Fibroblast of the aortic adventitia (primary cell): ENCODE data around the gene SLC26A8. TPM values are rescaled to one million over a fixed set of nuclear protein-coding genes. Genes with fewer than 3 reads are reported as not detected.

Experiments used
- DNase-seq: peaks from one replicate; pipeline ENCODE4 v3.0.0-alpha.2; 2010; ENCODE audit warnings: low read depth
- H3K4me3 ChIP-seq: 2 replicates; pipeline ENCODE4 v1.5.1; 2011; ENCODE audit warnings: low read depth, mild to moderate bottlenecking, control low read depth, low read length, moderate library complexity
- CTCF ChIP-seq: IDR thresholded peaks from 2 replicates; pipeline ENCODE4 v1.5.1; 2011; ENCODE audit warnings: mild to moderate bottlenecking, low read length, control low read depth, inconsistent platforms; ENCODE audit not compliant: insufficient read depth
- total RNA-seq: library from RNA; depleted of rRNA; stranded (reverse); fragments of >200 nt; gene quantifications from 2 replicates; pipeline ENCODE4 v1.2.3, GENCODE V29; 2012; ENCODE audit warnings: low replicate concordance

SLC26A8 gene
- total RNA-seq, 1 donor: 0.18 TPM

- no peak for TF ChIP-seq CTCF
- no peak for DNase-seq
- H3K4me3 ChIP-seq: no peak overlapping the region
Measured at GRCh38 chr6:35894776-35895175, 129.7 kb downstream of the SLC26A8 start.

Other genes with a start within 250 kb of the SLC26A8 start
- not detected in 2 replicates for gene CLPSL2, start 248.0 kb downstream of the SLC26A8 start, total RNA-seq
- gene CLPSL1, start 243.6 kb downstream of the SLC26A8 start, total RNA-seq: not detected in 2 replicates
- not detected in 2 replicates for gene CLPS, start 227.3 kb downstream of the SLC26A8 start, total RNA-seq
- not detected in 2 replicates for gene LHFPL5, start 219.3 kb downstream of the SLC26A8 start, total RNA-seq
- gene SRPK1, start 103.5 kb downstream of the SLC26A8 start, total RNA-seq: 44.6 and 86.9 TPM in 2 replicates
- gene MAPK14, start 3.2 kb upstream of the SLC26A8 start, total RNA-seq: 72.5 and 99.8 TPM in 2 replicates
- 2.3 and 15.6 TPM in 2 replicates for gene MAPK13, start 105.9 kb upstream of the SLC26A8 start, total RNA-seq
- gene BRPF3, start 172.1 kb upstream of the SLC26A8 start, total RNA-seq: 15.3 and 19.1 TPM in 2 replicates
- 0.09 TPM in 1 of 2 replicates, not detected in the other for gene PNPLA1, start 245.4 kb upstream of the SLC26A8 start, total RNA-seq